CD4-positive, alpha-beta T cell (primary cell): ENCODE data around the gene GLOD4. TPM values are rescaled to one million over a fixed set of nuclear protein-coding genes. Genes with fewer than 3 reads are reported as not detected.
A peak's percentile ranks its signal among the peaks of the same experiment; 100 is the strongest.

Experiments
- ATAC-seq: fragments of 200-7000 bp; cut with Tn5 transposase; one replicate; pipeline ENCODE4 v1.10.0; 2022; ENCODE audit warnings: mild to moderate bottlenecking; ENCODE audit not compliant: poor library complexity
- CTCF ChIA-PET: fragments of 350-600 bp; sonication (Branson Sonifier 250); formaldehyde crosslinking; loops from one replicate; lab custom pipeline; 2021; ENCODE audit warnings: antibody characterized with exemption, inconsistent platforms; lab: Charles Lee
- POLR2A ChIA-PET: fragments of 350-600 bp; sonication (Branson Sonifier 250); formaldehyde crosslinking; loops from one replicate; lab custom pipeline; 2021; ENCODE audit warnings: antibody characterized with exemption, inconsistent platforms; lab: Charles Lee
- DNase-seq, 14 experiments: peaks; one replicate each; pipeline ENCODE4 v3.0.0-alpha.2; 2013 to 2020; ENCODE audit warnings: mixed read lengths in 2 of 14
- H3K27ac ChIP-seq, 2 donors: one replicate each; pipeline versions ENCODE4 v1.5.1 to v1.7.0; 2013; ENCODE audit warnings: low read length in 2 of 2, low read depth in 1 of 2, mild to moderate bottlenecking in 1 of 2
- H3K27me3 ChIP-seq, 2 experiments: 1 replicate in 1 of 2; 2 replicates in 1 of 2; pipeline versions ENCODE4 v1.6.1 to v1.7.0; 2013; ENCODE audit warnings: low read length in 2 of 2, control low read depth in 1 of 2, mild to moderate bottlenecking in 1 of 2, moderate library complexity in 1 of 2; ENCODE audit not compliant: insufficient read depth in 2 of 2, control insufficient read depth in 1 of 2
- H3K36me3 ChIP-seq: one replicate; pipeline ENCODE4 v1.6.1; 2013; ENCODE audit warnings: low read length, control low read depth; ENCODE audit not compliant: insufficient read depth
- H3K4me1 ChIP-seq: one replicate; pipeline ENCODE4 v1.6.1; 2013; ENCODE audit warnings: low read length, control low read depth; ENCODE audit not compliant: insufficient read depth
- H3K4me3 ChIP-seq: one replicate; pipeline ENCODE4 v1.5.1; 2013; ENCODE audit warnings: mild to moderate bottlenecking, low read length, moderate library complexity
- H3K9me3 ChIP-seq, 2 experiments: 1 replicate in 1 of 2; 2 replicates in 1 of 2; pipeline versions ENCODE4 v1.6.1 to v1.7.0; 2013; ENCODE audit warnings: low read length in 2 of 2, mild to moderate bottlenecking in 2 of 2, control low read depth in 1 of 2, moderate library complexity in 1 of 2; ENCODE audit not compliant: control insufficient read depth in 1 of 2, insufficient read depth in 1 of 2
- H3K27ac Mint-ChIP-seq: one replicate; pipeline ENCODE4 v1.8.0; 2020; ENCODE audit warnings: mixed read lengths
- H3K27me3 Mint-ChIP-seq: one replicate; pipeline ENCODE4 v1.8.0; 2021; ENCODE audit warnings: mixed read lengths
- H3K36me3 Mint-ChIP-seq: one replicate; pipeline ENCODE4 v1.8.0; 2021; ENCODE audit warnings: low read depth, mixed read lengths
- H3K4me1 Mint-ChIP-seq: one replicate; pipeline ENCODE4 v1.8.0; 2021; ENCODE audit warnings: low read depth, mixed read lengths
- H3K4me3 Mint-ChIP-seq: one replicate; pipeline ENCODE4 v1.8.0; 2020; ENCODE audit warnings: mild to moderate bottlenecking, mixed read lengths
- H3K9me3 Mint-ChIP-seq: one replicate; pipeline ENCODE4 v1.8.0; 2020; ENCODE audit warnings: mixed read lengths
- CTCF ChIP-seq: fragments of 200-600 bp; IDR thresholded peaks from one replicate; pipeline ENCODE4 v1.8.0; 2022; ENCODE audit warnings: antibody characterized with exemption, mild to moderate bottlenecking
- intact Hi-C, 2 experiments: fragments of 100-400 bp; cut with DNase I in 1 of 2; cut with micrococcal nuclease in 1 of 2; formaldehyde crosslinking; loops; one replicate each; pipeline versions ENCODE4 v1.15.1 to v1.9.0; 2023 to 2025; cut with DNase I, micrococcal nuclease
- total RNA-seq, 174 experiments: library from RNA in 2 of 174; stranded (reverse) in 2 of 174; gene quantifications; one replicate each; pipeline ENCODE4 v1.2.3 and lab custom pipeline; 2021 to 2026

The GLOD4 gene
- total RNA-seq, 2 experiments from 2014 or later, result 88.0 to 89.3 TPM

- TF ChIP-seq CTCF, result no peak
- no peak for DNase-seq
- Histone ChIP-seq H3K4me3 (no peak overlapping the region), H3K27ac (no peak overlapping the region), H3K4me1 (peaks cover 10% of the 10 kb centered on the region), H3K36me3 (peaks cover 52% of the 10 kb centered on the region), H3K27me3 (no peaks in the 10 kb centered on the region), H3K9me3 (no peaks in the 10 kb centered on the region)
- H3K27ac Mint-ChIP-seq, result no peak overlapping the region
- intact Hi-C loops, result no loop called here
- H3K4me3 Mint-ChIP-seq, result no peak overlapping the region
- CTCF ChIA-PET, result no interaction called here
- no peaks in the 10 kb centered on the region for H3K27me3 Mint-ChIP-seq
- ATAC-seq, result no peak
- H3K9me3 Mint-ChIP-seq, result no peaks in the 10 kb centered on the region
- H3K4me1 Mint-ChIP-seq, result peaks cover 25% of the 10 kb centered on the region
- POLR2A ChIA-PET, result no interaction called here
- peaks cover 38% of the 10 kb centered on the region for H3K36me3 Mint-ChIP-seq
These were observed 37.1 kb downstream of the GLOD4 start for GRCh38 chr17:744937-745336.

GRCh38 chr17:743139-743538 is 38.9 kb downstream of the GLOD4 start:
- intact Hi-C loops, result no loop called here
- H3K27me3 ChIP-seq, result no peaks in the 10 kb centered on the region
- H3K4me3 Mint-ChIP-seq, result no peak overlapping the region
- H3K4me3 ChIP-seq, result no peak overlapping the region
- DNase-seq, result no peak
- no peak for TF ChIP-seq CTCF
- peaks cover 4% of the 10 kb centered on the region for H3K4me1 ChIP-seq
- peaks cover 48% of the 10 kb centered on the region for H3K36me3 ChIP-seq
- peaks cover 13% of the 10 kb centered on the region for H3K4me1 Mint-ChIP-seq
- no peaks in the 10 kb centered on the region for H3K9me3 ChIP-seq
- ChIA-PET CTCF (no interaction called here), POLR2A (interaction anchor here (0.9 kb wide), 1 partner anchor 38 kb away, joined by 3 read pairs; no protein-coding TSS in a partner anchor)
- peaks cover 34% of the 10 kb centered on the region for H3K36me3 Mint-ChIP-seq
- no peak overlapping the region for H3K27ac ChIP-seq
- H3K27me3 Mint-ChIP-seq, result no peaks in the 10 kb centered on the region
- H3K9me3 Mint-ChIP-seq, result no peaks in the 10 kb centered on the region
- no peak overlapping the region for H3K27ac Mint-ChIP-seq
- ATAC-seq, result no peak

GRCh38 chr17:742147-742793 is 39.8 kb downstream of the GLOD4 start:
- Mint-ChIP-seq H3K27me3 (no peaks in the 10 kb centered on the region), H3K4me3 (no peak overlapping the region), H3K36me3 (peaks cover 26% of the 10 kb centered on the region), H3K4me1 (peaks cover 8% of the 10 kb centered on the region), H3K9me3 (no peaks in the 10 kb centered on the region), H3K27ac (peak overlapping the region; percentile 20)
- ATAC-seq (no peak), DNase-seq (no peak)
- Histone ChIP-seq H3K4me1 (peaks cover 4% of the 10 kb centered on the region), H3K36me3 (peaks cover 41% of the 10 kb centered on the region), H3K9me3 (no peaks in the 10 kb centered on the region), H3K27me3 (no peaks in the 10 kb centered on the region), H3K27ac (no peak overlapping the region), H3K4me3 (no peak overlapping the region)
- intact Hi-C loops, result no loop called here
- POLR2A ChIA-PET, result interaction anchor here (0.9 kb wide), 1 partner anchor 39 kb away, joined by 3 read pairs; no protein-coding TSS in a partner anchor
- no peak for TF ChIP-seq CTCF
- CTCF ChIA-PET, result no interaction called here
